ENCODE measurements around the gene SH3BP1. TPM values are rescaled to one million over a fixed set of nuclear protein-coding genes. Genes with fewer than 3 reads are reported as not detected.

The SH3BP1 gene
- polyA plus RNA-seq, 2 of the 4 experiments (the other 2 are of a cell fraction), result 1.8 to 2.7 TPM

GRCh38 chr22:37659066-37659896 lies 19.8 kb downstream of the SH3BP1 start:
- peak overlapping the region; percentile 77 to 92 for H3K27ac ChIP-seq
- peaks cover 15% of the 10 kb centered on the region for H3K4me1 ChIP-seq
- ATAC-seq, result peak in 1 of 2 experiments; percentile 36; a peak in 2 of 6 replicates
- ChIA-PET CTCF (interaction anchor here (0.7 to 8.3 kb wide), 11 partner anchors 10 to 158 kb away, joined by 3 to 67 read pairs (median 4); partner anchors contain the start of genes GGA1, LGALS1 and SH3BP1), POLR2A (interaction anchor here (0.7 to 2.6 kb wide), 9 partner anchors 16 to 597 kb away, joined by 3 to 31 read pairs (median 5); partner anchors contain the start of genes LGALS1 and NOL12)
- TF ChIP-seq REST (IDR thresholded peaks at IDR 0.05) (no peak), USF2 (IDR thresholded peaks at IDR 0.05) (no peak), SREBF2 (IDR thresholded peaks at IDR 0.05) (no peak), SMC3 (IDR thresholded peaks at IDR 0.05) (no peak), HMGXB4 (CRISPR knock-in tag; IDR thresholded peaks at IDR 0.05; ENCODE audit: borderline replicate concordance) (no peak)
- WGBS (ENCODE audit: missing lambda C conversion rate), result 22% methylated on average over 13 of the region's 68 CpGs
- peak overlapping the region; percentile 98 for H3K4me2 ChIP-seq
- H3K9me3 ChIP-seq, result no peaks in the 10 kb centered on the region
- peak overlapping the region; percentile 82 for H3K4me3 ChIP-seq
- no peak for DNase-seq (ENCODE audit: low read depth in 1 of 2, low spot score in 1 of 2)
- FAIRE-seq, result no peak

- H3K4me3 ChIP-seq, result peak overlapping the region; percentile 82
- WGBS (ENCODE audit: missing lambda C conversion rate), result 87% methylated on average over 13 of the region's 14 CpGs
- no peaks in the 10 kb centered on the region for H3K9me3 ChIP-seq
- no peak for TF ChIP-seq HOXB5 (CRISPR knock-in tag; IDR thresholded peaks at IDR 0.05)
- 0 out of 2 replicates have a peak, but pooled peaks have one; percentile 20 for TF ChIP-seq KDM1A (IDR thresholded peaks at IDR 0.05; ENCODE audit: low read depth)
- ChIA-PET POLR2A (no interaction called here), CTCF (interaction anchor here (0.7 to 3.4 kb wide), 8 partner anchors 9 to 157 kb away, joined by 3 to 24 read pairs (median 3); partner anchors contain the start of gene LGALS1)
- H3K27ac ChIP-seq, result peak overlapping the region in 1 of 2 experiments; percentile 92; a peak in 3 of 6 replicates
- DNase-seq (ENCODE audit: low read depth in 1 of 2, low spot score in 1 of 2), result no peak
- no peak for FAIRE-seq
- no peak for ATAC-seq
- H3K4me1 ChIP-seq, result peaks cover 15% of the 10 kb centered on the region
- peak overlapping the region; percentile 98 for H3K4me2 ChIP-seq
Measured at GRCh38 chr22:37659897-37660708, 20.6 kb downstream of the SH3BP1 start.

GRCh38 chr22:37660709-37661045 lies 21.2 kb downstream of the SH3BP1 start:
- ChIA-PET POLR2A (no interaction called here), CTCF (interaction anchor here (0.6 to 3.0 kb wide), 6 partner anchors 8 to 115 kb away, joined by 3 to 18 read pairs (median 3); no protein-coding TSS in a partner anchor)
- WGBS (ENCODE audit: missing lambda C conversion rate), result 82% methylated on average over 2 of the region's 2 CpGs
- no peak for ATAC-seq
- no peak overlapping the region for H3K4me3 ChIP-seq
- H3K4me2 ChIP-seq, result no peak overlapping the region
- H3K9me3 ChIP-seq, result no peaks in the 10 kb centered on the region
- no peak for TF ChIP-seq CBX8 (IDR thresholded peaks at IDR 0.05)
- TF ChIP-seq CHD4 (IDR thresholded peaks at IDR 0.05; ENCODE audit: borderline replicate concordance), result no peak
- TF ChIP-seq TFCP2L1 (CRISPR knock-in tag; IDR thresholded peaks at IDR 0.05), result no peak
- no peak for TF ChIP-seq PHF8 (IDR thresholded peaks at IDR 0.05; ENCODE audit: borderline replicate concordance, low read depth)
- TF ChIP-seq ZFP36 (IDR thresholded peaks at IDR 0.05; ENCODE audit: borderline replicate concordance, partially characterized antibody), result peak; percentile 88
- TF ChIP-seq CHD2 (IDR thresholded peaks at IDR 0.05; ENCODE audit: low read length, partially characterized antibody), result no peak
- no peak overlapping the region for H3K27ac ChIP-seq
- H3K4me1 ChIP-seq, result peaks cover 15% of the 10 kb centered on the region
- DNase-seq (ENCODE audit: low read depth in 1 of 2, low spot score in 1 of 2), result no peak
- no peak for FAIRE-seq
